Measurements from ENCODE around the gene COTL1.

The COTL1 gene
- total RNA-seq, result 122 to 228 (median 193) reads per million in 4 donors

- DNase-seq, result peak; percentile 87 to 94 (median 92)
These were observed at the start of gene COTL1 for GRCh38 chr16:84617791-84618580. Gene COTL1, minus strand, starts transcription at chr16:84618078. Its CDS starts 164 bp downstream, at chr16:84617914.

- DNase-seq, result no peak
These were observed 48.0 kb upstream of the COTL1 start for GRCh38 chr16:84665843-84666242.

- DNase-seq, result no peak
These were observed 47.5 kb upstream of the COTL1 start for GRCh38 chr16:84665359-84665758.

- no peak for DNase-seq
These were observed 45.7 kb upstream of the COTL1 start for GRCh38 chr16:84663433-84664101.

GRCh38 chr16:84662471-84662870 is 44.6 kb upstream of the COTL1 start:
- no peak for DNase-seq

GRCh38 chr16:84661418-84662060 is 43.7 kb upstream of the COTL1 start:
- no peak for DNase-seq

- no peak for DNase-seq
These were observed 43.1 kb upstream of the COTL1 start for GRCh38 chr16:84660973-84661372.

GRCh38 chr16:84659656-84660300 is 41.9 kb upstream of the COTL1 start:
- no peak for DNase-seq

- no peak for DNase-seq
These were observed 40.8 kb upstream of the COTL1 start for GRCh38 chr16:84658690-84659089.

- DNase-seq, result no peak
These were observed 39.5 kb upstream of the COTL1 start for GRCh38 chr16:84657229-84657837.

GRCh38 chr16:84656649-84657048 is 38.8 kb upstream of the COTL1 start:
- no peak for DNase-seq

GRCh38 chr16:84654998-84655397 is 37.1 kb upstream of the COTL1 start:
- DNase-seq, result no peak

- no peak for DNase-seq
These were observed 36.4 kb upstream of the COTL1 start for GRCh38 chr16:84654238-84654637.

- DNase-seq, result peak in 2 of 5 donors; percentile 32 to 39
These were observed 34.7 kb upstream of the COTL1 start for GRCh38 chr16:84652566-84652965.

- no peak for DNase-seq
These were observed 32.4 kb upstream of the COTL1 start for GRCh38 chr16:84650062-84650991.

- no peak for DNase-seq
These were observed 31.6 kb upstream of the COTL1 start for GRCh38 chr16:84649511-84649861.

GRCh38 chr16:84648595-84649510 is 31.0 kb upstream of the COTL1 start:
- peak; percentile 23 to 49 (median 26) for DNase-seq

GRCh38 chr16:84647828-84648594 is 30.1 kb upstream of the COTL1 start, which contains the start of gene KLHL36:
Gene KLHL36, plus strand, starts transcription at chr16:84648511. Its CDS starts 2,357 bp downstream, at chr16:84650868.
- DNase-seq, result peak; percentile 34 to 76 (median 58)

GRCh38 chr16:84643674-84644073 is 25.8 kb upstream of the COTL1 start:
- DNase-seq, result no peak
